AG04449 (cell line): Measurements from ENCODE around the gene CDC34.

ENCODE experiments used
- CTCF ChIA-PET: fragments of 350-600 bp; formaldehyde crosslinking; extraction: SDS; loops from one replicate; lab custom pipeline; 2021; ENCODE audit warnings: antibody characterized with exemption; lab: Yijun Ruan, JAX
- POLR2A ChIA-PET: fragments of 400-600, 350-600 bp; formaldehyde crosslinking; extraction: SDS; loops from one replicate; lab custom pipeline; 2020; ENCODE audit warnings: antibody characterized with exemption, inconsistent platforms; lab: Yijun Ruan, JAX
- DNase-seq: peaks from one replicate; pipeline ENCODE4 v3.0.0-alpha.2; 2010; ENCODE audit warnings: low read depth, low spot score
- H3K4me3 ChIP-seq: 2 replicates; pipeline ENCODE4 v1.5.1; 2011; ENCODE audit warnings: low read depth, mild to moderate bottlenecking, control low read depth, low read length
- CTCF ChIP-seq: IDR thresholded peaks from one replicate; pipeline ENCODE4 v1.5.1; 2011; ENCODE audit warnings: mild to moderate bottlenecking, moderate library complexity, low read length, control low read depth, inconsistent platforms; ENCODE audit not compliant: insufficient read depth; ENCODE audit errors: missing control alignments

CDC34 gene

DNA sequence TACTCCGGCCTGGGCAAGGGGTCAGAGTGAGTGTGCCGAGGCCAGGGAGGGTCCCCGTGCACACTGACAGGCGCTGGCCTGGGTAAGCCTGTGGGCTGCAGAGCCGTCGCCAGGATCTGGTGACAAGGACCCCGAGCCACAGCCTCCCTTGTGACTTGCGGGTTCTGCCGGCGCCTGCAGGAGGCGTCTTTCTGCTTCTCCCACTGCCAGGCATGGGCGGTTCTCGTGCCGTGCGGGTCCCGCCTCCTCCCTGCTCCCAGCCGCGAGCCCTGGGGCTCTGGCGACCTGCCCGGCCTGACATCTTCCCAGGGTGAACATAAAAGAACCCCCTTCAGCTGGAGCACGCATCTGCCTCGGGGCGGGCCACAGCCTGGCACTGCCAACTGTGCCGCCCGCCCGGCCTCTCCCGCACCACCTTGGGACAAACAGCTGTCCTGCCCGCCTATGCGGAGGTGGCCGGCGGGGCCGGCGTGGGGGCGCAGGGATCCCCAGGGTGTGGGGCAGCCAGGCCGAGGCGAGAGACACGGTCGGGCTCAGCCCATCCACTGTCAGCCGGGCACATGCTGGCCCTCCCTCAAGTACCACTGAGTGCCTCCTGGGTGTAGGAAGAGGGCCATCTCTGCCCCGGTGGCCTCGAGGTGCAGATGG, 56.7 kb downstream of the CDC34 start:
- ChIA-PET CTCF (interaction anchor here (1.0 to 5.0 kb wide), 5 partner anchors 12 to 146 kb away, joined by 3 to 66 read pairs (median 8); no protein-coding TSS in a partner anchor), POLR2A (interaction anchor here (1.8 kb wide), 1 partner anchor 15 kb away, joined by 4 read pairs; no protein-coding TSS in a partner anchor)
- H3K4me3 ChIP-seq, result no peak overlapping the region

GRCh38 chr19:588741-589692, 57.5 kb downstream of the CDC34 start:
- no peak for TF ChIP-seq CTCF
- H3K4me3 ChIP-seq, result no peak overlapping the region
- DNase-seq, result no peak
- ChIA-PET CTCF (interaction anchor here (1.0 to 1.2 kb wide), 2 partner anchors 13 to 15 kb away, joined by 3 to 4 read pairs; no protein-coding TSS in a partner anchor), POLR2A (no interaction called here)

More for the DNA sequence above, 56.7 kb downstream of the CDC34 start:
- TF ChIP-seq CTCF, result peak; percentile 81
- no peak for DNase-seq

GRCh38 chr19:589693-590395, 58.3 kb downstream of the CDC34 start, which contains the start of gene HCN2:
Gene HCN2 (plus strand): TSS chr19:589881. CDS start chr19:589946, 65 bp downstream.
- no peak for TF ChIP-seq CTCF
- ChIA-PET CTCF (no interaction called here), POLR2A (no interaction called here)
- no peak for DNase-seq
- peak within 1 kb of the TSS; percentile 34 for H3K4me3 ChIP-seq

DNA sequence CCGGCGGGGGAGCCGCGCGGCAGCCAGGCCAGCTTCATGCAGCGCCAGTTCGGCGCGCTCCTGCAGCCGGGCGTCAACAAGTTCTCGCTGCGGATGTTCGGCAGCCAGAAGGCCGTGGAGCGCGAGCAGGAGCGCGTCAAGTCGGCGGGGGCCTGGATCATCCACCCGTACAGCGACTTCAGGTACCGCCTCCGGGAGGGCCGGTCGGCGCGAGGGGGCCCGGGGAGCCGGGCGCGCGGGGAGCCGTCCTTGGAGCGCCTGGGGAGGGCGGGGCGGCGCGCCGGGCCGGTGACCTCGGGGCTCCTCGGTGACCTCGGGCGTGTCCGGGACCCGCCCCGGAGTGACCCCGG, 58.8 kb downstream of the CDC34 start:
- ChIA-PET POLR2A (no interaction called here), CTCF (no interaction called here)
- TF ChIP-seq CTCF, result no peak
- peak overlapping the region; percentile 34 for H3K4me3 ChIP-seq
- DNase-seq, result no peak

DNA sequence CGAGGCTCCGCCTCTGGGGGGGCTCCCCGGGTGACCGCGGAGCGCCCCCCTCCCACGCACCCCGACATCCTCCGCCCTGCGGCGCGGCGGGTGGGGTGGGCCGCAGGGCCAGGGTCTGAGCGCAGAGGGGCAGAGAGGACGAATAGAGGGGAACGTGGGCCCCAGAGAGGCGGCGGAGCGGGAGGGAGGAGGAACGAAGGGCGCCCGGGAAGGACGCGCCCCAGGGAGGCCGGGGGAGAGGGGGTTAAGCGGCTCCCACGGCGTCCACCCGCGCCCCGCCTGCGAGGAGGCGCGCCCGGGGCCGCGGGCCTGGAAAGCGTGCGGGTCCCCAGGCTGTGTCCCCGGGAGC, 59.2 kb downstream of the CDC34 start:
- H3K4me3 ChIP-seq, result no peak overlapping the region; the same call in 1 of the 2 replicates
- ChIA-PET CTCF (no interaction called here), POLR2A (no interaction called here)
- DNase-seq, result no peak
- TF ChIP-seq CTCF, result no peak
